ENCODE data around the gene SEMA3B. TPM values are rescaled to one million over a fixed set of nuclear protein-coding genes. Genes with fewer than 3 reads are reported as not detected.
A peak's percentile ranks its signal among the peaks of the same experiment; 100 is the strongest.

Gene SEMA3B
- total and polyA plus RNA-seq, 12 donors: 6.0 to 496 (median 224) TPM

DNA sequence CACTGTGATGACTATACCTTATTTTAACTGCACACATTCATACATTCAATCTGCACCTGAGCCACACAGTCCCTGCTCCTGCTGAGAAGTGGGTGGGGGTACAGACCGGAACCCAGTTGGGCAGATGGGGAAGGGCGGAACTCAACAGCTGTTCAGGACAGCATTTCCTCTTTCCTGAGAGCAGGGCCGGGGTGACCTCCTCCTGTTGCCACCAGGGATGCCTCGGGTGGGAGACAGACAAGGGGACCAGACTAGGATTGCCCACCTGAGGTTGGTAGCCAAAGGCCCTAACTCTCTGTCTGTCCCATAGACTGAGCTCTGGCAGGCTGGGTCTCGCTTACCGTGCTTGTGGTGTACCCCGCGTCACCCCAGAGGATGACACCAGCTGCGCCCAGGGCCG, 49.7 kb downstream of the SEMA3B start:
- Histone ChIP-seq H3K36me3 (replicated peaks in 1 of 2) (peaks cover 0 to 31% of the 10 kb centered on the region in 2 donors), H3K4me3 (peak overlapping the region in 1 of 4 donors; percentile 9)
- intact Hi-C loops (cut with DNase I): no loop called here

DNA sequence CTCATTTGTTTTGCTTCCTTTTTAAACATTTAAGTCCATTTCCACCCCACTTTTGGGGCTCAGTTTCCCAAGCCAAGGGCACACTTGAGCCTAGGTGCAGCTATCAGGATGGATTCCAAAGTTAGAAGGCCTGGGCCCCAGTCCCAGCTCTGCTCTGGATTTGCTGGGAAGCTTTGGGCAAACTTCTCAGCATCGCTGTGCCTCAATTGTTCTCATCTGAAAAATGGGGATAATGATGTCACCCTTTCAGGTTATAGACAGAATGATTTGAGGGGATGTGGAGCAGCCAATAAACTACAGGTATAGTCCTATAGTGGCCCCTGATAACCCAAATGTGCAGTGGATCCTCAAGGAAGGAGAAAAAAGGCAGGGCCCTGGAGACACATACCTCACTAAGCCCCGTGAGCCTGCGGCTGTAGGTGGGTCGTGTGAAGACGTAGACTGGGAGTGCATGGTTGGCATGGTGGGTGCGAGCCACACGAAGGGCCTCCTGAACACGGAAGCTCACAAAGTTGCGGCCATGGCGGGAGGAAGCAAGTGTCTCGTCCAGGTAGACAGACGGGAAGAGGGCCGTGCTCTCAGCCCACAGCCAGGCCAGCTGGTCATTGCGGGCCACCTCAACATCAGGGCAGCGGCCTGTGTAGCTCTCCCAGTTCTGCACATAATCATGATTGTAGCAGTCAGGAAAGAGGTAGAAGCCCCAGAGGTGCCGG, 50.4 kb downstream of the SEMA3B start:
- no peaks in the 10 kb centered on the region for H3K27me3 ChIP-seq
- DNase-seq: no peak
- H3K27ac ChIP-seq: peak overlapping the region in 1 of 5 donors; percentile 25
- no peaks in the 10 kb centered on the region for H3K9me3 ChIP-seq (replicated peaks in 1 of 3)
- peak overlapping the region in 1 of 4 donors; percentile 9 for H3K4me3 ChIP-seq
- TF ChIP-seq, protein P1, sequence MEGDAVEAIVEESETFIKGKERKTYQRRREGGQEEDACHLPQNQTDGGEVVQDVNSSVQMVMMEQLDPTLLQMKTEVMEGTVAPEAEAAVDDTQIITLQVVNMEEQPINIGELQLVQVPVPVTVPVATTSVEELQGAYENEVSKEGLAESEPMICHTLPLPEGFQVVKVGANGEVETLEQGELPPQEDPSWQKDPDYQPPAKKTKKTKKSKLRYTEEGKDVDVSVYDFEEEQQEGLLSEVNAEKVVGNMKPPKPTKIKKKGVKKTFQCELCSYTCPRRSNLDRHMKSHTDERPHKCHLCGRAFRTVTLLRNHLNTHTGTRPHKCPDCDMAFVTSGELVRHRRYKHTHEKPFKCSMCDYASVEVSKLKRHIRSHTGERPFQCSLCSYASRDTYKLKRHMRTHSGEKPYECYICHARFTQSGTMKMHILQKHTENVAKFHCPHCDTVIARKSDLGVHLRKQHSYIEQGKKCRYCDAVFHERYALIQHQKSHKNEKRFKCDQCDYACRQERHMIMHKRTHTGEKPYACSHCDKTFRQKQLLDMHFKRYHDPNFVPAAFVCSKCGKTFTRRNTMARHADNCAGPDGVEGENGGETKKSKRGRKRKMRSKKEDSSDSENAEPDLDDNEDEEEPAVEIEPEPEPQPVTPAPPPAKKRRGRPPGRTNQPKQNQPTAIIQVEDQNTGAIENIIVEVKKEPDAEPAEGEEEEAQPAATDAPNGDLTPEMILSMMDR (IDR thresholded peaks at IDR 0.05): no peak
- no peak for TF ChIP-seq POLR2A (IDR thresholded peaks at IDR 0.05)
- intact Hi-C loops (cut with DNase I): no loop called here
- peaks cover 45 to 70% of the 10 kb centered on the region in 2 donors for H3K4me1 ChIP-seq (replicated peaks in 1 of 2)
- H3K36me3 ChIP-seq (replicated peaks in 1 of 2): peaks cover 0 to 31% of the 10 kb centered on the region in 2 donors
- 79 to 93% (median 85%) methylated on average over 14 to 16 of the region's 16 CpGs for WGBS, 4 donors

More for the DNA sequence above, 49.7 kb downstream of the SEMA3B start:
- TF ChIP-seq POLR2A (IDR thresholded peaks at IDR 0.05): no peak
- TF ChIP-seq, protein P1 (IDR thresholded peaks at IDR 0.05): no peak
- H3K9me3 ChIP-seq (replicated peaks in 1 of 3): no peaks in the 10 kb centered on the region
- WGBS, 4 donors: 51 to 78% (median 74%) methylated on average over 4 to 10 of the region's 10 CpGs
- peak overlapping the region in 1 of 5 donors; percentile 25 for H3K27ac ChIP-seq
- H3K27me3 ChIP-seq: no peaks in the 10 kb centered on the region
- no peak for DNase-seq
- H3K4me1 ChIP-seq (replicated peaks in 1 of 2): peaks cover 45 to 63% of the 10 kb centered on the region in 2 donors

DNA sequence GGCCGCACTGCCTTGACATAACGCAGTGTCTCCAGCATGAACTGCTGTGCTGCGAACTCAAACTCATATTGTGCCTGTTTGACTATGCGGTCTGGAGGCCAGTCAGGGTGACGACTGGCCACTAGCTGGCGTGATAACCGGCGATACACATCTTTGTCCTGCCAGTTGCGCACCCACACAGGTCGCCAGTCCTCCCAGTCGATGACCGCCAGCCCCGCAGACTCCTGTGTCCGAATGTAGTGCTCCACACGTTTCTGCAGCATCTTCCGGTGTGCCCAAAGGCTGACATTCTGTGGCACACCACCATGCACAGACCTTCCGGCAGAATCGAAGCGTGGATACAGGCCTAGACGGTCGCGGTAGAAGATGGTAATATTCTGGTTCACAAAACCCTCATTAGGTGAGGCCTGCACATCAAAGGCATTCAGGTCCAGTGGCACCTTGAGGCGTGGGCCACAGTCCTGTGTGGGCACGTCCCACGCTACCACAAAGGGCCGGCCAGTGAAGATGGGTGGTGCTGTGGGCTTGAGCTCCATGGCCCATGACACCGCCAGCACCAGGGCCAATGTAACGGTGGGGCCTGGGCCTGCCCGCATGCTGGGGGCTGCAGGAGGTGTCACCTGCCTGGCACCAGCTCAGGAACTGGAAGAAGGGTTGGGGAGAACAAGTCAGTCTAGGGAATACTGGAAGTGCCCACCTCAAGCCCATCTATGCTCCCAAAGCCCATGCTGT, 51.1 kb downstream of the SEMA3B start:
- Histone ChIP-seq H3K27me3 (no peaks in the 10 kb centered on the region), H3K9me3 (replicated peaks in 1 of 3) (no peaks in the 10 kb centered on the region), H3K36me3 (replicated peaks in 1 of 2) (peaks cover 0 to 31% of the 10 kb centered on the region in 2 donors), H3K4me3 (peak overlapping the region in 2 of 4 donors; percentile 71 to 96), H3K4me1 (replicated peaks in 1 of 2) (peaks cover 45 to 75% of the 10 kb centered on the region in 2 donors), H3K27ac (peak overlapping the region in 3 of 5 donors; percentile 94 to 98 (median 95))
- TF ChIP-seq POLR2A (IDR thresholded peaks at IDR 0.05): no peak
- TF ChIP-seq, protein P1 (IDR thresholded peaks at IDR 0.05): no peak
- 75 to 87% (median 78%) methylated on average over 16 to 29 of the region's 29 CpGs for WGBS, 4 donors
- DNase-seq: no peak
- intact Hi-C loops (cut with DNase I): loop anchor here in 1 of 2 donors (5.0 kb wide), 1 partner anchor 48 kb away; no protein-coding TSS in a partner anchor

DNA sequence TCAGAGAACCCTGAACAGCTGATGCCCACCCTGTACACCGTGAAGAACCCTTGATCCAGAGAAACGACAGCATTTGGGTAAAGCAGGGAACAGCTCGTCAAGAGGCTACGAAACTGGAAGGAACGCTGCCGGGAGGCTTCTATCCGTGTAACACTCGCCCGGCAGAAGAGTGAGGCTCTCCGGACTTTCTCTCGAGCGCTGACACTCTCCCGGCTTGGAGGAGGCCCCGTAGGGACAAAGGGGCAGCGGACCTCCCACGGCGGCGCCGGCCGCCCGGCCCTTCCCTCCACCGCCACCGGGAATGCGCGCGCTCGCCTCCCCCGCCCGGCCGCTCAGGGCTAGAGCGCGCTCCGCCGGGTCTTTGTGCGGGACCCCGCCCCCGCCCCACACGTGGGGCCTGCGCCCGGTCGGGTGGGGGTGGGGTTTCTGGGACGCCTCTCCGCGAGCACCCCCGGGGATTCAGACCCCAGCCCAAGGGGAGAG, 51.9 kb downstream of the SEMA3B start:
- no peak for TF ChIP-seq POLR2A (IDR thresholded peaks at IDR 0.05)
- TF ChIP-seq, protein P1 (IDR thresholded peaks at IDR 0.05): no peak
- H3K4me1 ChIP-seq (replicated peaks in 1 of 2): peaks cover 45 to 75% of the 10 kb centered on the region in 2 donors
- WGBS, 4 donors: 0% methylated on average over 11 to 45 of the region's 45 CpGs
- H3K9me3 ChIP-seq (replicated peaks in 1 of 3): no peaks in the 10 kb centered on the region
- intact Hi-C loops (cut with DNase I): loop anchor here in 1 of 2 donors (5.0 kb wide), 1 partner anchor 49 kb away; no protein-coding TSS in a partner anchor
- H3K27me3 ChIP-seq: no peaks in the 10 kb centered on the region
- DNase-seq: peak in 5 of 7 donors; percentile 64 to 84 (median 80)
- H3K27ac ChIP-seq: peak overlapping the region; percentile 83 to 98 (median 94)
- H3K36me3 ChIP-seq (replicated peaks in 1 of 2): peaks cover 0 to 37% of the 10 kb centered on the region in 2 donors
- peak overlapping the region; percentile 25 to 96 (median 62) for H3K4me3 ChIP-seq
